Fibroblast of the aortic adventitia (primary cell): Measurements from ENCODE around the gene SOCS1. TPM values are rescaled to one million over a fixed set of nuclear protein-coding genes. Genes with fewer than 3 reads are reported as not detected.

Experiments
- DNase-seq: peaks from one replicate; pipeline ENCODE4 v3.0.0-alpha.2; 2010; ENCODE audit warnings: low read depth
- H3K4me3 ChIP-seq: 2 replicates; pipeline ENCODE4 v1.5.1; 2011; ENCODE audit warnings: low read depth, mild to moderate bottlenecking, control low read depth, low read length, moderate library complexity
- CTCF ChIP-seq: IDR thresholded peaks from 2 replicates; pipeline ENCODE4 v1.5.1; 2011; ENCODE audit warnings: mild to moderate bottlenecking, low read length, control low read depth, inconsistent platforms; ENCODE audit not compliant: insufficient read depth
- total RNA-seq: library from RNA; depleted of rRNA; stranded (reverse); fragments of >200 nt; gene quantifications from 2 replicates; pipeline ENCODE4 v1.2.3, GENCODE V29; 2012; ENCODE audit warnings: low replicate concordance

SOCS1 gene
- total RNA-seq, 1 donor: 5.6 TPM

GRCh38 chr16:11278681-11279628 is 23.0 kb upstream of the SOCS1 start:
- no peak for DNase-seq
- no peak for TF ChIP-seq CTCF
- no peak overlapping the region for H3K4me3 ChIP-seq

GRCh38 chr16:11277607-11278337 is 21.8 kb upstream of the SOCS1 start:
- TF ChIP-seq CTCF: no peak
- no peak for DNase-seq
- H3K4me3 ChIP-seq: no peak overlapping the region

DNA sequence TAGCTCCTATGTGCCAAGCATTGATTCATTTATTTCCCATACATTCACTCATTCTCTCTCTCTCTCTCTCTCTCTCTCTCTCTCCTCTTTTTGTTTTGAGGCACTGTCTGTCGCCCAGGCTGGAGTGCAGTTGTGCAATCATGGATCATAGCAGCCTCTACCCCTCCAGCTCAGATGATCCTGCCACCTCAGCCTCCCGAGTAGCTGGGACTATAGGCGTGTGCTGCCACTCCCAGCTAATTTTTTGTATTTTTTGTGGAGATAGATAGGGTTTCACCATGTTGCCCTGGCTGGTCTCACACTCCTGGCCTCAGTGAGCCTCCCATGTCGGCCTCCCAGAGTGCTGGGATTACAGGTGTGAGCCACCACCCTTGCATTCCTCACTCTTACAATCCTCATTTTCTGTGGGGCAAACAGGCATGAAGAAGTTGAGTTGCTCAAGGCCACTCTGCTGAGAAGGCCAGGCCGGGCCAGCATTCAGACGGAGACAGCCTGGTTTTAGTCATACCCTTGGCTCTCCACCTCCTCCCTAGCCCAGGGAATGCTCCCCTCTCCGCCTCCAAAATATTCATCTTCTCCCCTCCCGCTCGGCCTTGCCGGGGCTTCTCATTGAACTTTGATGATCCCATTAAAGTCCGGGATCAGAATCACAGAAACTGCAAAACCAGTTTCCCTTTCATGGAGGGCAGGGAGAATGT is 21.0 kb upstream of the SOCS1 start:
- no peak for DNase-seq
- no peak overlapping the region for H3K4me3 ChIP-seq
- no peak for TF ChIP-seq CTCF

DNA sequence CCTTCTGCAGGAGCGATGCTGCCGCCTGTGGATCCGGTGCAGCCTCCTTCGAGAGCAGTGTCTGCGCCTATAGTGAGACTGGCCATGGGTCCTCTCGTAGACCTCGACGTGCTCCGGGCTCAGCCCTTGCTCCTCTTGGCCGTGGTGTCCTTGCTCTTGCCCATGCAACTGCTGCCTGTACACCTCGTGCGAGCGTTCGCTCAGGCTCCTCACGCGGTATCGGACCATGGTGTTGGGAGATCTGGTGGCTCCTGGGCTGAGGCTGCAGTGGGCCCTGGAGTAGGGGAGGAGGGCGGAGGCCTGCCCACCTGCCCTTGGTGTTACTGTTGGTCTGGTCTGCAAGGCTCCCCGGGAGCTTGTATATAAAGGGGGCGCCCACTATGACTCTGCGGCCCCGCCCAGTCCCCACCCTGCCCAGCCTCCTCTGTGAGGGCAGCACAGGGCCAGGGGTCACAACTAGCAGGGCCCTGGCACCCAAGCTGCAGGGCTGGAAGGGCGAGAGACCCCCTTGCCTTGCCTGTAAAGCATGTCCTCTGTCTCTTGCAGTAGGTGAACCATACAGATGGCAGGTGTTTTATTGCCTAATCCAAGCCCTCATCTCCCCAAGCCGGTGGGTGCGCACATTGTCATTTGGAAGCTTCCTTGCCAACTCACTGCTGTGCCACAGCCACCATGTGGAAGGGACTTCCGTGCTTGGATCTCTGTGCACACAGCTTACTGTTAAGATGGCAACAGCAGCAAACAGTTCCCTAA is 20.3 kb upstream of the SOCS1 start, which contains the start of gene PRM2:
TSS of gene PRM2 (minus strand) at position 338 of the 753 bp plus-strand sequence. CDS start at position 228, 110 bp downstream.
- no peak for DNase-seq
- no peak within 1 kb of the TSS for H3K4me3 ChIP-seq
- no peak for TF ChIP-seq CTCF

DNA sequence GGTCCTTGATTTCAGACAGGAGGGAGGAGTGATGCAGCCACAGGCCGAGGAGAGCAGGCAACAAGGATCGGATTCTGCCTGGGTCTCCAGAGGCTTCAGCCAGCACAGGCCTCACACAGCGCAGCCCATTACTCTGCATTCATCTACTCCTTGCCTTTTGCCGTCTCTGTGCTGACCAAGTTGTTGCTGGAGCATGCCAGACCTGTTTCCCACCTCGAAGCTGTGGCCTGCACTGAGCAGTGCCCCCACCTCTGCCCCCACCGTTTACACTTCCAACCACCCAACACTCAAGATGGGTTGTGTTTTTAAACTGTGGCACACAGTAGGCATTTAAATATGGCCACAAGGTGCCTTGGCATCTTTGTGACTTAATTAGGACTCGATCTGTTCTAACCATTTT is 19.0 kb upstream of the SOCS1 start:
- no peak for DNase-seq
- no peak for TF ChIP-seq CTCF
- no peak overlapping the region for H3K4me3 ChIP-seq
